RWPE2 (cell line): ENCODE data around the gene PHF10.
A peak's percentile ranks its signal among the peaks of the same experiment; 100 is the strongest.
"Not testable (repeated sequence)": the region's sequence is repeated elsewhere in the genome, so short reads cannot be mapped to it uniquely, and the experiment has no call there.

Experiments used
- ATAC-seq: fragments of 200-7000 bp; cut with Tn5 transposase; 3 replicates; pipeline ENCODE4 v1.9.1; 2021; ENCODE audit warnings: low read depth
- DNase-seq: peaks from one replicate; pipeline ENCODE4 v3.0.0-alpha.2; 2020; ENCODE audit warnings: low spot score
- H3K27ac ChIP-seq: fragments of 450-650 bp; 2 replicates; pipeline ENCODE4 v1.5.1; 2017; ENCODE audit warnings: mild to moderate bottlenecking; ENCODE audit not compliant: poor library complexity, severe bottlenecking
- H3K27me3 ChIP-seq: fragments of 250-450 bp; sonication (Bioruptor Pico); 2 replicates; pipeline ENCODE4 v1.5.1; 2021; ENCODE audit warnings: mild to moderate bottlenecking, moderate library complexity; ENCODE audit not compliant: insufficient read depth, poor library complexity, severe bottlenecking
- H3K36me3 ChIP-seq: fragments of 250-450 bp; sonication (Bioruptor Pico); 2 replicates; pipeline ENCODE4 v1.5.1; 2020; ENCODE audit warnings: low read depth, mild to moderate bottlenecking, moderate library complexity
- H3K4me1 ChIP-seq: fragments of 250-450 bp; sonication (Bioruptor Pico); 2 replicates; pipeline ENCODE4 v1.5.1; 2021; ENCODE audit warnings: mild to moderate bottlenecking, moderate library complexity; ENCODE audit not compliant: insufficient read depth, poor library complexity, severe bottlenecking
- H3K4me3 ChIP-seq: fragments of 250-450 bp; sonication (Bioruptor Pico); 2 replicates; pipeline ENCODE4 v1.5.1; 2021; ENCODE audit warnings: mild to moderate bottlenecking, moderate library complexity; ENCODE audit not compliant: severe bottlenecking
- H3K9me3 ChIP-seq: fragments of 250-450 bp; sonication (Bioruptor Pico); 2 replicates; pipeline ENCODE4 v1.5.1; 2021; ENCODE audit warnings: mild to moderate bottlenecking, moderate library complexity; ENCODE audit not compliant: severe bottlenecking
- TF ChIP-seq, protein P1 (sequence below): fragments of 450-650 bp; IDR thresholded peaks from one replicate; pipeline ENCODE4 v1.5.1; 2017; ENCODE audit warnings: mild to moderate bottlenecking, moderate library complexity; ENCODE audit not compliant: poor library complexity, severe bottlenecking

PHF10 gene

DNA sequence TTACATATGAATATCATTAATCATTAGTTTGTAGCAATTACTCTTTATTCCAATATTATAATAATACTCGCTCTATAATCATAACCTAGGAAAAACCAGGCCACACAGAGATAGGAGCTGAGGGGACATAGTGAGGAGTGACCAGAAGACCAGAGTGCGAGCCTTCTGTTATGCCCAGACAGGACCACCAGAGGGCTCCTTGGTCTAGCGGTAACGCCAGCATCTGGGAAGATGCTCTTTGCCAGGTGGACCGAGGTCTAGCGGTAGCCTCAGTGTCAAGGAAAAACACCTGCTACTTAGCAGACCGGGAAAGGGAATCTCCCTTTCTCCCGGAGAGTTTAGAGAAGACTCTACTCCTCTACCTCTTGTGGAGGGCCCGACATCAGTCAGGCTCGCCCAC is 27.2 kb downstream of the PHF10 start:
- TF ChIP-seq, protein P1, sequence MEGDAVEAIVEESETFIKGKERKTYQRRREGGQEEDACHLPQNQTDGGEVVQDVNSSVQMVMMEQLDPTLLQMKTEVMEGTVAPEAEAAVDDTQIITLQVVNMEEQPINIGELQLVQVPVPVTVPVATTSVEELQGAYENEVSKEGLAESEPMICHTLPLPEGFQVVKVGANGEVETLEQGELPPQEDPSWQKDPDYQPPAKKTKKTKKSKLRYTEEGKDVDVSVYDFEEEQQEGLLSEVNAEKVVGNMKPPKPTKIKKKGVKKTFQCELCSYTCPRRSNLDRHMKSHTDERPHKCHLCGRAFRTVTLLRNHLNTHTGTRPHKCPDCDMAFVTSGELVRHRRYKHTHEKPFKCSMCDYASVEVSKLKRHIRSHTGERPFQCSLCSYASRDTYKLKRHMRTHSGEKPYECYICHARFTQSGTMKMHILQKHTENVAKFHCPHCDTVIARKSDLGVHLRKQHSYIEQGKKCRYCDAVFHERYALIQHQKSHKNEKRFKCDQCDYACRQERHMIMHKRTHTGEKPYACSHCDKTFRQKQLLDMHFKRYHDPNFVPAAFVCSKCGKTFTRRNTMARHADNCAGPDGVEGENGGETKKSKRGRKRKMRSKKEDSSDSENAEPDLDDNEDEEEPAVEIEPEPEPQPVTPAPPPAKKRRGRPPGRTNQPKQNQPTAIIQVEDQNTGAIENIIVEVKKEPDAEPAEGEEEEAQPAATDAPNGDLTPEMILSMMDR = peak; percentile 28
- not testable (repeated sequence) for DNase-seq

DNA sequence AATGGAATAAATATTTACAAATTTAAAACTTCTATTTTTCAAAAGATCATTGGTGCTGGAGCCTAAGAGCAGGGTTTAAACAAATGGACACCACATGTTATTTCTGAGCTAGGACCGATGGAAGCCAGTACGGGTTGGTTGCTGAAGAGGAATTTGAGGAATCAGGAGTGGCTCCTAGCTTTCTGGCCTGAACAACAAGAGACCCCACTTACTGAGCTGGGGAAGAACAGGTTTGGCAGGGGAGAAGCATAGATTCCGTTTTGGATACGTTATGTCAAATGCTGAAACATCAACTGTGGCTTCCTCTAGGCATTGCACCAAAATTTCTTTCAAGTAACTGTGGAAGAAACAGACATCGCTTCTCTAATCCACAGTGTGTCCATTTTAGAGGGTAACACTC is 29.2 kb downstream of the PHF10 start:
- Histone ChIP-seq H3K27me3 (no peaks in the 10 kb centered on the region), H3K36me3 (peaks cover 15% of the 10 kb centered on the region), H3K9me3 (no peaks in the 10 kb centered on the region), H3K4me1 (peaks cover 18% of the 10 kb centered on the region), H3K27ac (no peak overlapping the region), H3K4me3 (no peak overlapping the region)
- TF ChIP-seq, protein P1 = no peak
- ATAC-seq (no peak), DNase-seq (no peak)

More for the DNA sequence above, 27.2 kb downstream of the PHF10 start:
- ATAC-seq, H3K9me3 ChIP-seq, H3K27ac ChIP-seq, H3K27me3 ChIP-seq, H3K4me3 ChIP-seq: not testable (repeated sequence)
- Histone ChIP-seq H3K4me1 (peaks cover 13% of the 10 kb centered on the region), H3K36me3 (peaks cover 12% of the 10 kb centered on the region)

DNA sequence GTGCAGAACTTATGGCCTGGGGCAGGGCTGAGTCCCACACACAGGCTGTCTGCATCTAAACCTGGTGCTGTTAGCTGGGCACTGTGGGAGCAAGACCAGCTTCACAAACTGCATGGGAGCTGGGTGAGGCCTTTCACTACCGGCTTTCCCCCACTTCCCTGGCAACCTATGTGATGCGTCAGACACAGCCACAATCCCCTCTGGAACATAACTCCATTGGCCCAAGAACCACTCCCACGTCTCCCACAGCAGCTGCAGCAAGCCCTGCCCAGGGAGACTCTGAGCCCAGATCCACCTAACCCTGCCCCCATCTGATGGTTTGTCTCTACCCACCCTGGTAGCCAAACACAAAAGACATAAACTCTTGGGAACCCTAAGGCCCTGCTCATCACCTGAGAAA is 31.8 kb downstream of the PHF10 start:
- ATAC-seq = no peak
- DNase-seq = no peak
- Histone ChIP-seq H3K27me3 (no peaks in the 10 kb centered on the region), H3K4me3 (no peak overlapping the region), H3K27ac (no peak overlapping the region), H3K4me1 (peaks cover 22% of the 10 kb centered on the region), H3K9me3 (no peaks in the 10 kb centered on the region), H3K36me3 (peaks cover 30% of the 10 kb centered on the region)
- TF ChIP-seq, protein P1 = no peak

DNA sequence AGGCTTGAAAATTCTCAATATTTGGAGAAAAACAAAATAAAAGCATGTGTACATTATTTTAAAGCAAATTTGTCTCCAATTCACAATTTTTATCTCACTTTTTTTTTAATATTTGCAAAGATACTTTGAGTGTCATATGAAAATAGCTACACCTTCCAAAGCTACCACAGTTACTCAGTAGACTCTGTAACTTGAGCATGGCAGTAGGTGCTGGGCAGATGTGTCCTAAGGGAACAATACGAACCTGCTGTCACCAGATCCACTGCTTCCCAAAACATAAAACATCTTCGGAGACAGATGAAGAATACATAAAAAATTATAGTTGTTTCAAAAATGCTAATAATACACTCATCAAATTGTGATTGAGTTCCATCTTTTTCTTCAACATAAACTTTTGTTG is 33.0 kb downstream of the PHF10 start:
- H3K27ac ChIP-seq = peak overlapping the region; percentile 65
- no peaks in the 10 kb centered on the region for H3K27me3 ChIP-seq
- peaks cover 42% of the 10 kb centered on the region for H3K36me3 ChIP-seq
- peaks cover 10% of the 10 kb centered on the region for H3K9me3 ChIP-seq
- no peak for DNase-seq
- no peak for ATAC-seq
- no peak overlapping the region for H3K4me3 ChIP-seq
- H3K4me1 ChIP-seq = peaks cover 20% of the 10 kb centered on the region
- TF ChIP-seq, protein P1 = no peak

DNA sequence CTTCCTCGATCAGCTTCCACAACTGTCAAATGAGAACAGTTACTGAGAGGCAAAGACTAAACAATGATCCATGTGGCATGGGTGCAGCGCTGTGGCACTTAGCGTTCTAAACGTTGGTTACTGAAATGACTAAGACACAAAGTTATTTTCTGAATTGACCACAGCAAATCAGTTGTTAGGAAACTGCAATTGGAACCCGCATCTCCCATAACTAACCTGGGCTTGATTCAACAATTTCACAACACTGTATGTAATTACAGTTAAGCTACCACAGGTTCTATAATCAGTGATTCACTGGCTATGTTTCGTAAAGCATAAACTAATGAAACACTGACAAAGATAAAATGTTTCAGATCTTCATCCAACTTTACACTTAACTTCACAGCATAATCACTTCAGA is 35.0 kb downstream of the PHF10 start:
- peaks cover 20% of the 10 kb centered on the region for H3K9me3 ChIP-seq
- no peak overlapping the region for H3K4me3 ChIP-seq
- no peaks in the 10 kb centered on the region for H3K27me3 ChIP-seq
- peak overlapping the region; percentile 65 for H3K27ac ChIP-seq
- peaks cover 20% of the 10 kb centered on the region for H3K4me1 ChIP-seq
- TF ChIP-seq, protein P1 = no peak
- H3K36me3 ChIP-seq = peaks cover 46% of the 10 kb centered on the region
- no peak for DNase-seq
- ATAC-seq = peak; percentile 94
